Endodermal cell (in vitro differentiated cells): Measurements from ENCODE around the gene CNTN4. TPM values are rescaled to one million over a fixed set of nuclear protein-coding genes. Genes with fewer than 3 reads are reported as not detected.

Experiments used
- DNase-seq: peaks from one replicate; pipeline ENCODE4 v3.0.0-alpha.2; 2017
- H3K27ac ChIP-seq: 2 replicates; pipeline ENCODE4 v1.5.1; 2013; ENCODE audit warnings: mild to moderate bottlenecking, low read depth, low read length, moderate library complexity
- H3K27me3 ChIP-seq: 2 replicates; pipeline ENCODE4 v1.6.1; 2013; ENCODE audit warnings: mild to moderate bottlenecking, low read length, moderate library complexity; ENCODE audit not compliant: insufficient read depth, control insufficient read depth, poor library complexity, severe bottlenecking
- H3K36me3 ChIP-seq: 2 replicates; pipeline ENCODE4 v1.7.0; 2013; ENCODE audit warnings: mild to moderate bottlenecking, low read length, moderate library complexity; ENCODE audit not compliant: control insufficient read depth, insufficient read depth
- H3K4me1 ChIP-seq: one replicate; pipeline ENCODE4 v1.7.0; 2013; ENCODE audit warnings: low read length; ENCODE audit not compliant: control insufficient read depth, insufficient read depth
- H3K4me3 ChIP-seq: 2 replicates; pipeline ENCODE4 v1.5.1; 2013; ENCODE audit warnings: mild to moderate bottlenecking, low read length, moderate library complexity
- H3K9ac ChIP-seq: 2 replicates; pipeline ENCODE4 v1.6.1; 2013; ENCODE audit warnings: mild to moderate bottlenecking, low read length, moderate library complexity; ENCODE audit not compliant: poor library complexity, severe bottlenecking; ENCODE audit errors: extremely low read depth
- H3K9me3 ChIP-seq: 2 replicates; pipeline ENCODE4 v1.6.1; 2013; ENCODE audit warnings: mild to moderate bottlenecking, low read length, moderate library complexity; ENCODE audit not compliant: control insufficient read depth
- H3K27ac Mint-ChIP-seq: 2 replicates; pipeline ENCODE4 v1.8.0; 2020; ENCODE audit warnings: mixed read lengths
- H3K27me3 Mint-ChIP-seq: 2 replicates; pipeline ENCODE4 v1.8.0; 2021; ENCODE audit warnings: mild to moderate bottlenecking, mixed read lengths; ENCODE audit not compliant: insufficient read depth
- H3K36me3 Mint-ChIP-seq: 2 replicates; pipeline ENCODE4 v1.8.0; 2020; ENCODE audit warnings: low read depth, mixed read lengths
- H3K4me1 Mint-ChIP-seq: 2 replicates; pipeline ENCODE4 v1.8.0; 2020; ENCODE audit warnings: mixed read lengths
- H3K4me3 Mint-ChIP-seq: 2 replicates; pipeline ENCODE4 v1.8.0; 2020; ENCODE audit warnings: mild to moderate bottlenecking, moderate library complexity, mixed read lengths
- H3K9me3 Mint-ChIP-seq: 2 replicates; pipeline ENCODE4 v1.8.0; 2020; ENCODE audit warnings: mild to moderate bottlenecking, mixed read lengths
- WGBS, 2 experiments: methylation state at CpG; one replicate each; pipeline versions ENCODE4 v1.1.5 to v1.1.7; 2013; ENCODE audit warnings: missing lambda C conversion rate in 2 of 2, mixed read lengths in 1 of 2; ENCODE audit not compliant: insufficient coverage in 1 of 2, insufficient read length in 1 of 2; 5-methylcytosine and 5-hydroxymethylcytosine counted together
- total RNA-seq, 2 donors: library from RNA; stranded (reverse); fragmentation: NEBNext Ultra II Directional in 1 of 2; extraction: Animal tissue kit (Norgen Biotek cat#: 25700) in 1 of 2; gene quantifications; 2 replicates in 1 of 2; 3 replicates in 1 of 2; pipeline ENCODE4 v1.2.1, GENCODE V29; 2021
- TF ChIP-seq, protein P1 (sequence below): fragments of 200-600 bp; sonication (generic); conservative IDR thresholded peaks from 2 replicates; pipeline ENCODE4 v1.5.0; 2021; ENCODE audit warnings: antibody characterized with exemption, mild to moderate bottlenecking

CNTN4 gene
- total RNA-seq, 2 donors from 2014 or later = 10.8 to 11.1 TPM

DNA sequence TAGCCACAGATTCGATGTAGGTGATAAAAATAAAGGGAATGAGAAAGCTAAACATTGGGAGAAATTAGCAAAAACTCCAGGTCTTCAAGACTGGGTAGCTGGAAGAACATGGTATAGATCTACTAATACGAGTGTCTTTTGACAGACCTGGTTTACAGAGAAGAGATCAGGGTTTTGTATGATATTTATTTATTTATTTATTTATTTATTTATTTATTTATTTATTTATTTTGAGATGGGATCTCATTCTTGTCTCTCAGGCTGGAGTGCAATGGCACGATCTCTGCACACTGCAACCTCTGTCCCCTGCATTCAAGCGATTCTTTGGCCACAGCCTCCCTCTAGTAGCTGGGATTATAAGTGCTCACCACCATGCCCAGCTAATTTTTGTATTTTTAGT lies 448.4 kb downstream of the CNTN4 start:
- Histone ChIP-seq H3K9me3 (no peaks in the 10 kb centered on the region), H3K9ac (no peak overlapping the region), H3K27me3 (no peaks in the 10 kb centered on the region), H3K27ac (no peak overlapping the region), H3K4me1 (no peaks in the 10 kb centered on the region), H3K4me3 (no peak overlapping the region), H3K36me3 (no peaks in the 10 kb centered on the region)
- no peaks in the 10 kb centered on the region for H3K4me1 Mint-ChIP-seq
- H3K27me3 Mint-ChIP-seq = no peaks in the 10 kb centered on the region
- TF ChIP-seq, protein P1, sequence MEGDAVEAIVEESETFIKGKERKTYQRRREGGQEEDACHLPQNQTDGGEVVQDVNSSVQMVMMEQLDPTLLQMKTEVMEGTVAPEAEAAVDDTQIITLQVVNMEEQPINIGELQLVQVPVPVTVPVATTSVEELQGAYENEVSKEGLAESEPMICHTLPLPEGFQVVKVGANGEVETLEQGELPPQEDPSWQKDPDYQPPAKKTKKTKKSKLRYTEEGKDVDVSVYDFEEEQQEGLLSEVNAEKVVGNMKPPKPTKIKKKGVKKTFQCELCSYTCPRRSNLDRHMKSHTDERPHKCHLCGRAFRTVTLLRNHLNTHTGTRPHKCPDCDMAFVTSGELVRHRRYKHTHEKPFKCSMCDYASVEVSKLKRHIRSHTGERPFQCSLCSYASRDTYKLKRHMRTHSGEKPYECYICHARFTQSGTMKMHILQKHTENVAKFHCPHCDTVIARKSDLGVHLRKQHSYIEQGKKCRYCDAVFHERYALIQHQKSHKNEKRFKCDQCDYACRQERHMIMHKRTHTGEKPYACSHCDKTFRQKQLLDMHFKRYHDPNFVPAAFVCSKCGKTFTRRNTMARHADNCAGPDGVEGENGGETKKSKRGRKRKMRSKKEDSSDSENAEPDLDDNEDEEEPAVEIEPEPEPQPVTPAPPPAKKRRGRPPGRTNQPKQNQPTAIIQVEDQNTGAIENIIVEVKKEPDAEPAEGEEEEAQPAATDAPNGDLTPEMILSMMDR = no peak
- H3K9me3 Mint-ChIP-seq = peaks cover 8% of the 10 kb centered on the region
- H3K27ac Mint-ChIP-seq = no peak overlapping the region
- no peak for DNase-seq
- WGBS, 2 experiments = 85 to 100% methylated on average over 1 to 4 of the region's 4 CpGs
- no peaks in the 10 kb centered on the region for H3K36me3 Mint-ChIP-seq
- no peak overlapping the region for H3K4me3 Mint-ChIP-seq

DNA sequence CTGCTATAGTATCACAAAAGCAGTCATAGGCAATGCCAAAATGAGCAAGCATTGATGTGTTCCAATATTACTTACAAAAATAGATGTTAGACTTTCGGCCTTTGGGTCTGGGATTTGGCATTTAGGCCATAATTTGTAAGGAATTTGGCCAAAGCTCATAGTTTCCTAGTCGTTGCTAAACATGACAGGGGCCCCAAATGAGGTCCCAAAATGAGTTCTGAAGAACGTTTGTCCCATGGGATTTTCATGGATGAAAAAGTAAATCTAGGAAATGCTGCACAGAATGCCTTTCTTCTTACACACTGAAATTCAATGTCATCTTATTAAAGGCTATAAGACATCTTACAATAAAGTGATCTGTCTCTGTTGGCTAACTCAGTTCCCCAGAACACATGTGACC lies 456.0 kb downstream of the CNTN4 start:
- 67 to 82% methylated on average over 2 to 3 of the region's 3 CpGs for WGBS, 2 experiments
- no peaks in the 10 kb centered on the region for H3K36me3 ChIP-seq
- Mint-ChIP-seq H3K9me3 (no peaks in the 10 kb centered on the region), H3K27me3 (no peaks in the 10 kb centered on the region), H3K36me3 (no peaks in the 10 kb centered on the region), H3K4me1 (peaks cover 3% of the 10 kb centered on the region), H3K27ac (no peak overlapping the region), H3K4me3 (no peak overlapping the region)
- no peak for DNase-seq
- no peak overlapping the region for H3K27ac ChIP-seq
- H3K9ac ChIP-seq = no peak overlapping the region
- TF ChIP-seq, protein P1 = no peak
- no peaks in the 10 kb centered on the region for H3K9me3 ChIP-seq
- H3K27me3 ChIP-seq = no peaks in the 10 kb centered on the region
- H3K4me3 ChIP-seq = no peak overlapping the region
- no peaks in the 10 kb centered on the region for H3K4me1 ChIP-seq

DNA sequence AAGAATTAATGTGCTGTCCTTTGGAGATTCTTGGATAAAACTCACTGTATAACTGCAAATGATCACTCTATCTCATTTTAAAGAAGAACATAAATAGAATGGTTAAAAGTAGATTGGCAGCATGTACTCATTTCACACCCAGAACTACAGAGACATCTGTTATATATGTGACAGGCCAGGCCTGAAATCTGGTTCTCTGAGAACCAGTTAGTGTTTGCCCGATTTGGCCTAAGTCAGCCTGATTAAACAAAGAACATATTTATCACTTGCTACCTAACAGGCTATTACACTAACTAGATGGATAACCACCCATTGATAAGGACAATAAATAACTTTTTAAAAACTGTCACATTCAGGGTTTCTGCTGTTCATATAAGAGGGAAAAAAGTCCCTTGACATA lies 460.1 kb downstream of the CNTN4 start:
- H3K4me3 Mint-ChIP-seq = no peak overlapping the region
- no peaks in the 10 kb centered on the region for H3K4me1 ChIP-seq
- H3K27ac Mint-ChIP-seq = no peak overlapping the region
- no peak for DNase-seq
- peaks cover 3% of the 10 kb centered on the region for H3K4me1 Mint-ChIP-seq
- no peaks in the 10 kb centered on the region for H3K27me3 Mint-ChIP-seq
- H3K36me3 ChIP-seq = no peaks in the 10 kb centered on the region
- H3K36me3 Mint-ChIP-seq = no peaks in the 10 kb centered on the region
- no peaks in the 10 kb centered on the region for H3K27me3 ChIP-seq
- no peak overlapping the region for H3K27ac ChIP-seq
- no peak overlapping the region for H3K4me3 ChIP-seq
- TF ChIP-seq, protein P1 = no peak
- no peaks in the 10 kb centered on the region for H3K9me3 Mint-ChIP-seq
- no peak overlapping the region for H3K9ac ChIP-seq
- no peaks in the 10 kb centered on the region for H3K9me3 ChIP-seq
- 93 to 100% methylated on average over 1 of the region's 1 CpG for WGBS, 2 experiments
